Mesothelial cell of epicardium (in vitro differentiated cells): ENCODE data around the gene ARHGAP44. TPM values are rescaled to one million over a fixed set of nuclear protein-coding genes. Genes with fewer than 3 reads are reported as not detected.

ENCODE experiments used
- DNase-seq, 2 experiments: peaks; one replicate each; pipeline ENCODE4 v3.0.0; 2021; ENCODE audit warnings: low spot score in 2 of 2; ENCODE audit not compliant: unreplicated experiment in 2 of 2
- H3K27ac Mint-ChIP-seq: 2 replicates; pipeline ENCODE4 v1.8.0; 2021; ENCODE audit warnings: mixed read lengths
- H3K27me3 Mint-ChIP-seq: 2 replicates; pipeline ENCODE4 v1.8.0; 2021; ENCODE audit warnings: low read depth, mixed read lengths
- H3K36me3 Mint-ChIP-seq: 2 replicates; pipeline ENCODE4 v1.8.0; 2021; ENCODE audit warnings: mixed read lengths
- H3K4me1 Mint-ChIP-seq: 2 replicates; pipeline ENCODE4 v1.8.0; 2021; ENCODE audit warnings: mixed read lengths
- H3K4me3 Mint-ChIP-seq: 2 replicates; pipeline ENCODE4 v1.8.0; 2021; ENCODE audit warnings: mild to moderate bottlenecking, moderate library complexity, mixed read lengths
- H3K9me3 Mint-ChIP-seq: 2 replicates; pipeline ENCODE4 v1.8.0; 2021; ENCODE audit warnings: mixed read lengths
- total RNA-seq: library from RNA; stranded (reverse); gene quantifications from 3 replicates; pipeline ENCODE4 v1.2.1, GENCODE V29; 2021
- TF ChIP-seq, protein P1 (sequence below): fragments of 200-600 bp; sonication (generic); IDR thresholded peaks from one replicate; pipeline ENCODE4 v1.5.0; 2021; ENCODE audit warnings: antibody characterized with exemption; ENCODE audit not compliant: unreplicated experiment

The ARHGAP44 gene
- total RNA-seq, 1 donor from 2014 or later = 11.7 TPM

GRCh38 chr17:12928736-12929135, 139.4 kb downstream of the ARHGAP44 start:
- TF ChIP-seq, protein P1, sequence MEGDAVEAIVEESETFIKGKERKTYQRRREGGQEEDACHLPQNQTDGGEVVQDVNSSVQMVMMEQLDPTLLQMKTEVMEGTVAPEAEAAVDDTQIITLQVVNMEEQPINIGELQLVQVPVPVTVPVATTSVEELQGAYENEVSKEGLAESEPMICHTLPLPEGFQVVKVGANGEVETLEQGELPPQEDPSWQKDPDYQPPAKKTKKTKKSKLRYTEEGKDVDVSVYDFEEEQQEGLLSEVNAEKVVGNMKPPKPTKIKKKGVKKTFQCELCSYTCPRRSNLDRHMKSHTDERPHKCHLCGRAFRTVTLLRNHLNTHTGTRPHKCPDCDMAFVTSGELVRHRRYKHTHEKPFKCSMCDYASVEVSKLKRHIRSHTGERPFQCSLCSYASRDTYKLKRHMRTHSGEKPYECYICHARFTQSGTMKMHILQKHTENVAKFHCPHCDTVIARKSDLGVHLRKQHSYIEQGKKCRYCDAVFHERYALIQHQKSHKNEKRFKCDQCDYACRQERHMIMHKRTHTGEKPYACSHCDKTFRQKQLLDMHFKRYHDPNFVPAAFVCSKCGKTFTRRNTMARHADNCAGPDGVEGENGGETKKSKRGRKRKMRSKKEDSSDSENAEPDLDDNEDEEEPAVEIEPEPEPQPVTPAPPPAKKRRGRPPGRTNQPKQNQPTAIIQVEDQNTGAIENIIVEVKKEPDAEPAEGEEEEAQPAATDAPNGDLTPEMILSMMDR = no peak
- no peak overlapping the region for H3K4me3 Mint-ChIP-seq
- no peaks in the 10 kb centered on the region for H3K27me3 Mint-ChIP-seq
- no peak for DNase-seq
- peaks cover 14% of the 10 kb centered on the region for H3K4me1 Mint-ChIP-seq
- H3K27ac Mint-ChIP-seq = no peak overlapping the region
- H3K9me3 Mint-ChIP-seq = peaks cover 10% of the 10 kb centered on the region
- peaks cover 18% of the 10 kb centered on the region for H3K36me3 Mint-ChIP-seq

DNA sequence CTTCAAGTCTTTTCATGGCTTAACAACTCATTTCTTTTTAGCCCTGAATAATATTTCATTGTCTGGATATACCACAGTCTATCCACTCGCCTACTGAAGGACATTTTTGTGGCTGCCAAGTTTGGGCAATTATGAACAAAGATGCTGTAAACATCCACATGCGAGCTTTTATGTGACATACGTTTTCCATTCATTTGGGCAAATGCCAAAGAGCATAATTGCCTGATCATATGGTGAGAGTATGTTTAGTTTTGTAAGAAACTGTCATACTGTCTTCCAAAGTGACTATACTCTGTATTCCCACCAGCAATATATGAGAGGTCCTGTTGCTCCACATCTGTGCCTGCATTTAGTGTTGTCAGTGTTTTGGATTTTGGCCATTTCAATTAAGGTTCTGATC, 147.2 kb downstream of the ARHGAP44 start:
- Mint-ChIP-seq H3K27me3 (no peaks in the 10 kb centered on the region), H3K4me3 (no peak overlapping the region), H3K9me3 (peaks cover 43% of the 10 kb centered on the region), H3K27ac (no peak overlapping the region), H3K36me3 (peaks cover 34% of the 10 kb centered on the region), H3K4me1 (no peaks in the 10 kb centered on the region)
- TF ChIP-seq, protein P1 = no peak
- DNase-seq = no peak

GRCh38 chr17:12940699-12941098, 151.4 kb downstream of the ARHGAP44 start:
- Mint-ChIP-seq H3K27ac (no peak overlapping the region), H3K9me3 (peaks cover 21% of the 10 kb centered on the region), H3K4me3 (no peak overlapping the region), H3K27me3 (no peaks in the 10 kb centered on the region), H3K4me1 (no peaks in the 10 kb centered on the region), H3K36me3 (peaks cover 20% of the 10 kb centered on the region)
- DNase-seq = no peak
- TF ChIP-seq, protein P1 = no peak

DNA sequence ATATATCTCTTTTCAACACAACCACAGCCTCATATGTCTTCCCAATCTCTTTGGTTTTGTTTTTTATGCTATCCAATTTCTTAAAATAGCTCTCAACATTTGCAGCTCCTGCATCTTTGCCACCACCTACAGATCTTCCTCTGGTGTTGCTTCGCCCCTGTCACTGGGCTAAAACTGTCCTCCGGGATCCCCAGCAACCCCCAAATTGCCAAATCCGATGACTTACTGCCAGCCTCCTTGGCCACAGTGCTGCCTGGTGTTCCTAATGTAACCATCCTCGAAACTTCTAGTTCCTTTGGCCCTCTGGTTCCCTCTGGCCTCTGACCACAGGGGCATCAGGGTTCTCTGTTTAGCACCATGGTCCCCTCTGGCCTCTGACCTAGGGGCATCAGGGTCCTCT, 157.7 kb downstream of the ARHGAP44 start:
- Mint-ChIP-seq H3K9me3 (no peaks in the 10 kb centered on the region), H3K4me1 (no peaks in the 10 kb centered on the region), H3K27me3 (no peaks in the 10 kb centered on the region), H3K4me3 (no peak overlapping the region), H3K36me3 (peaks cover 15% of the 10 kb centered on the region), H3K27ac (no peak overlapping the region)
- TF ChIP-seq, protein P1 = no peak
- no peak for DNase-seq

DNA sequence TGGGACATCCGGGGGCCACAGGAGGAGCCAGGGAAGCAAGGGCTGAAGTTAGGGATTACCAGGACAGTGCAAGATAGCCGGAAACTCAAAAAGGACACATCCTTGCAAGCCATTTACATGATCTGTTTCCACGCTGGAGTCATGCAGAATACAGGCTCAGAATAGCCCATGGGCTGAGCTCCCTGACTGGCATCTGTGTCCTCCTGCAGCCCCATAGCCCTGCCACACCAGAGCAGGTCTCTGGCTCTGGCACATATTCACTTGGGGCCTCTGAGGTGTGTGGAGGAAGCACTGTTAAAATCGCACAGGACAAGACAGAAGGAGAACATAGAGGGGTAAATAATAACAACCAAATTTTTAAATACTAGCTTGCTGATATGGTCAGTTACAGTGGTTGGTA, 162.7 kb downstream of the ARHGAP44 start:
- TF ChIP-seq, protein P1 = no peak
- Mint-ChIP-seq H3K4me1 (no peaks in the 10 kb centered on the region), H3K27me3 (no peaks in the 10 kb centered on the region), H3K27ac (no peak overlapping the region), H3K9me3 (peaks cover 15% of the 10 kb centered on the region), H3K36me3 (peaks cover 48% of the 10 kb centered on the region), H3K4me3 (no peak overlapping the region)
- DNase-seq = no peak

GRCh38 chr17:12953156-12953555, 163.9 kb downstream of the ARHGAP44 start:
- peaks cover 20% of the 10 kb centered on the region for H3K9me3 Mint-ChIP-seq
- no peaks in the 10 kb centered on the region for H3K4me1 Mint-ChIP-seq
- peaks cover 53% of the 10 kb centered on the region for H3K36me3 Mint-ChIP-seq
- H3K4me3 Mint-ChIP-seq = no peak overlapping the region
- no peaks in the 10 kb centered on the region for H3K27me3 Mint-ChIP-seq
- TF ChIP-seq, protein P1 = no peak
- no peak overlapping the region for H3K27ac Mint-ChIP-seq
- DNase-seq = no peak
